Endothelial cell of umbilical vein (primary cell): ENCODE data around the gene TMPRSS6. TPM values are rescaled to one million over a fixed set of nuclear protein-coding genes. Genes with fewer than 3 reads are reported as not detected.

ENCODE experiments used
- BruUV-seq: library from RNA; stranded (reverse); fragments of 400-500 nt; replicated peaks from 2 replicates; lab custom pipeline; 2021; lab: Mats Ljungman, UMichigan
- CTCF ChIA-PET: fragments of 300-600, 350-600 bp; sonication (Branson Sonifier 250); formaldehyde crosslinking; loops from one replicate; lab custom pipeline; 2021; ENCODE audit warnings: antibody characterized with exemption, inconsistent platforms; lab: Charles Lee
- POLR2A ChIA-PET: fragments of 300-600, 350-600 bp; sonication (Branson Sonifier 250); formaldehyde crosslinking; loops from one replicate; lab custom pipeline; 2021; ENCODE audit warnings: antibody characterized with exemption, inconsistent platforms; lab: Charles Lee
- DNase-seq: peaks from one replicate; pipeline ENCODE4 v3.0.0-alpha.2; 2011; ENCODE audit warnings: low read depth, low spot score
- FAIRE-seq: peaks from 2 replicates; lab custom pipeline; 2011; peaks lifted over from hg19 to GRCh38; lab: Jason Lieb, UNC
- H2AFZ ChIP-seq: 2 replicates; pipeline ENCODE4 v1.6.0; 2012; ENCODE audit warnings: low read depth, low read length, control low read depth, inconsistent platforms
- H3K27ac ChIP-seq: 2 replicates; pipeline ENCODE4 v1.5.1; 2011; ENCODE audit warnings: low read depth, mild to moderate bottlenecking, control low read depth, low read length, moderate library complexity; ENCODE audit not compliant: insufficient read depth
- H3K27me3 ChIP-seq, 2 experiments: 2 replicates each; pipeline versions ENCODE4 v1.6.0 to v1.6.1; 2011; ENCODE audit warnings: low read length in 2 of 2, mixed read lengths in 1 of 2; ENCODE audit not compliant: control insufficient read depth in 2 of 2, insufficient read depth in 2 of 2
- H3K36me3 ChIP-seq, 2 experiments: 2 replicates in 1 of 2; 3 replicates in 1 of 2; pipeline ENCODE4 v1.5.1; 2011; ENCODE audit warnings: low read length in 2 of 2, mild to moderate bottlenecking in 1 of 2, moderate library complexity in 1 of 2; ENCODE audit not compliant: control insufficient read depth in 2 of 2, insufficient read depth in 2 of 2; ENCODE audit errors: extremely low read depth in 1 of 2
- H3K4me1 ChIP-seq: 3 replicates; pipeline ENCODE4 v1.5.1; 2011; ENCODE audit warnings: mild to moderate bottlenecking, low read length; ENCODE audit not compliant: control insufficient read depth, insufficient read depth; ENCODE audit errors: extremely low read depth
- H3K4me2 ChIP-seq: 2 replicates; pipeline ENCODE4 v1.6.1; 2011; ENCODE audit warnings: low read length, control low read depth, mixed read lengths; ENCODE audit not compliant: insufficient read depth
- H3K4me3 ChIP-seq, 3 experiments: fragments of 200-600 bp in 1 of 3; sonication (generic), shearing (Covaris generic) in 1 of 3; replicated peaks in 1 of 3; 2 replicates each; pipeline ENCODE4 v1.5.1; 2011 to 2016; ENCODE audit warnings: control low read depth in 3 of 3, low read length in 3 of 3, mild to moderate bottlenecking in 2 of 3, inconsistent platforms in 1 of 3, low read depth in 1 of 3, moderate library complexity in 1 of 3; ENCODE audit not compliant: insufficient read depth in 1 of 3
- H3K79me2 ChIP-seq: 2 replicates; pipeline ENCODE4 v1.6.0; 2012; ENCODE audit warnings: low read length, inconsistent platforms; ENCODE audit not compliant: control insufficient read depth, insufficient read depth
- H3K9ac ChIP-seq: replicated peaks from 2 replicates; pipeline ENCODE3; 2011; ENCODE audit warnings: low read length, control low read depth; ENCODE audit not compliant: insufficient read depth; ENCODE audit errors: extremely low read depth
- H3K9me1 ChIP-seq: replicated peaks from 3 replicates; pipeline ENCODE4 v1.6.0; 2011; ENCODE audit warnings: mild to moderate bottlenecking, low read length; ENCODE audit not compliant: control insufficient read depth, insufficient read depth; ENCODE audit errors: extremely low read depth
- H3K9me3 ChIP-seq: replicated peaks from 2 replicates; pipeline ENCODE4 v1.5.1; 2012; ENCODE audit warnings: low read length, inconsistent platforms; ENCODE audit not compliant: control insufficient read depth, insufficient read depth
- H4K20me1 ChIP-seq: replicated peaks from 2 replicates; pipeline ENCODE3; 2011; ENCODE audit warnings: mild to moderate bottlenecking, low read length; ENCODE audit not compliant: control insufficient read depth, insufficient read depth; ENCODE audit errors: extremely low read depth
- CTCF ChIP-seq, 2 donors: IDR thresholded peaks; 1 replicate in 1 of 2; 2 replicates in 1 of 2; pipeline ENCODE4 v1.5.1; 2011; ENCODE audit warnings: low read length in 2 of 2, mild to moderate bottlenecking in 2 of 2, moderate library complexity in 2 of 2, control low read depth in 1 of 2, inconsistent platforms in 1 of 2, low read depth in 1 of 2; ENCODE audit not compliant: insufficient read depth in 1 of 2; ENCODE audit errors: extremely low read depth in 1 of 2
- EZH2 ChIP-seq: IDR thresholded peaks from 2 replicates; pipeline ENCODE4 v1.6.1; 2012; ENCODE audit warnings: borderline replicate concordance, low read depth, mild to moderate bottlenecking, moderate library complexity, low read length, inconsistent platforms; ENCODE audit not compliant: severe bottlenecking
- FOS ChIP-seq: IDR thresholded peaks from 2 replicates; pipeline ENCODE4 v1.6.1; 2011; ENCODE audit warnings: mild to moderate bottlenecking, low read length, moderate library complexity, borderline replicate concordance; ENCODE audit not compliant: insufficient read depth
- GATA2 ChIP-seq: IDR thresholded peaks from 2 replicates; pipeline ENCODE4 v1.7.0; 2011; ENCODE audit warnings: low read depth, mild to moderate bottlenecking, moderate library complexity, mixed read lengths, low read length; ENCODE audit not compliant: insufficient read length, insufficient read depth
- JUN ChIP-seq: IDR thresholded peaks from 2 replicates; pipeline ENCODE4 v1.6.1; 2011; ENCODE audit warnings: borderline replicate concordance, low read depth; ENCODE audit not compliant: insufficient read length, insufficient read depth
- MYC ChIP-seq: IDR thresholded peaks from one replicate; pipeline ENCODE4 v1.6.1; 2011; ENCODE audit warnings: mild to moderate bottlenecking, low read depth, low read length
- POLR2A ChIP-seq: IDR thresholded peaks from 2 replicates; pipeline ENCODE4 v1.6.1; 2012; ENCODE audit warnings: low read depth, mild to moderate bottlenecking, control low read depth, low read length
- POLR2AphosphoS5 ChIP-seq: IDR thresholded peaks from 2 replicates; pipeline ENCODE4 v1.6.1; 2012; ENCODE audit warnings: low read depth, mild to moderate bottlenecking, control low read depth, low read length, moderate library complexity; ENCODE audit not compliant: insufficient read depth
- dilution Hi-C: fragments of 300-500 bp; cut with MboI; formaldehyde crosslinking; loops from one replicate; pipeline ENCODE4 v1.15.0; 2019; ENCODE audit warnings: low sequenced_read_pairs; ENCODE audit not compliant: extremely low pct_ligation_motif_present
- intact Hi-C: fragments of 100-400 bp; cut with micrococcal nuclease; formaldehyde crosslinking; loops from one replicate; pipeline ENCODE4 v1.10.0; 2022
- polyA plus RNA-seq, 4 experiments: library from polyadenylated mRNA; depleted of rRNA in 3 of 4; stranded (reverse) in 3 of 4; unstranded in 1 of 4; fragments of >200 nt; gene quantifications; 2 replicates each; pipeline versions ENCODE4 v1.2.1 to v1.2.3, GENCODE V29; 2011 to 2012; ENCODE audit warnings: missing spikeins in 1 of 4
- total RNA-seq: library from RNA; stranded (reverse); gene quantifications from 2 replicates; pipeline ENCODE4 v1.2.3, GENCODE V29; 2021
- TF ChIP-seq, protein P1 (sequence below): IDR thresholded peaks from 2 replicates; pipeline ENCODE4 v1.6.1; 2011; ENCODE audit not compliant: insufficient read depth, insufficient read length

The TMPRSS6 gene
- total and polyA plus RNA-seq, 2 donors (not counting 3 experiments of a cell fraction or from before 2014, with no cell fraction given), result not detected

DNA sequence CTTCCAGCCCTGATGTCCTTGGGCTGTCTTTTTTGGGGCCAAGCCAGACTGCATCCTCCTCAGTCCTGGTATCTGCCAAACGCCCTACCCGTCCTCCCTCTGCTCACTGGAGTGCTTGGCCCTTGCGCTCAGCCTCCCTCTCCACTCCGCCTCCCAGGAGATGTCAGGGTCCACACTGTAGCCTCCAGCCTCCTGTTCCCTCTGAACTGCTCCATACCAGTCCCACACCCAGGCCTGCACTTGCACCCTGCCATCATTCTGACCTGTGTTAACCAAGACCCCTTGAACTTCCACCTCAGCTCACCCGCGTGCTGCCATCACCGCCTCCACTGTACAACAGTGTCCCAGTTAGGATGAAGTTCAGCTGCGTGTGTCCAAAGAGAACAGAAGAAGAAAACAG, 46.5 kb upstream of the TMPRSS6 start:
- Histone ChIP-seq H3K4me2 (no peak overlapping the region), H3K9ac (no peak overlapping the region), H3K4me3 (no peak overlapping the region), H3K4me1 (no peaks in the 10 kb centered on the region), H3K9me1 (no peaks in the 10 kb centered on the region), H3K36me3 (no peaks in the 10 kb centered on the region), H4K20me1 (no peaks in the 10 kb centered on the region), H3K79me2 (no peaks in the 10 kb centered on the region), H2AFZ (no peak overlapping the region), H3K27me3 (peaks cover 0 to 5% of the 10 kb centered on the region in 2 experiments), H3K9me3 (no peaks in the 10 kb centered on the region), H3K27ac (no peak overlapping the region)
- no TSS peak for BruUV-seq
- dilution Hi-C loops (no loop called here), intact Hi-C loops (no loop called here)
- FAIRE-seq (no peak), DNase-seq (no peak)
- no peak for TF ChIP-seq JUN
- no peak for TF ChIP-seq GATA2
- no peak for TF ChIP-seq CTCF (IDR thresholded peaks at IDR 0.05; ENCODE audit: extremely low read depth in 1 of 2, insufficient read depth in 1 of 2, low read depth in 1 of 2, low read length in 2 of 2)
- no peak for TF ChIP-seq POLR2AphosphoS5
- TF ChIP-seq MYC, result no peak
- TF ChIP-seq POLR2A, result no peak
- TF ChIP-seq, protein P1, sequence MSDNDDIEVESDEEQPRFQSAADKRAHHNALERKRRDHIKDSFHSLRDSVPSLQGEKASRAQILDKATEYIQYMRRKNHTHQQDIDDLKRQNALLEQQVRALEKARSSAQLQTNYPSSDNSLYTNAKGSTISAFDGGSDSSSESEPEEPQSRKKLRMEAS, result no peak
- TF ChIP-seq EZH2, result no peak
- TF ChIP-seq FOS, result no peak
- CTCF ChIA-PET, result interaction anchor here (1.6 kb wide), 1 partner anchor 44 kb away, joined by 7 read pairs; no protein-coding TSS in a partner anchor
- POLR2A ChIA-PET, result no interaction called here
